OCI-LY7 (cell line): ENCODE data around the gene DGKZ. TPM values are rescaled to one million over a fixed set of nuclear protein-coding genes. Genes with fewer than 3 reads are reported as not detected.

Experiments used
- BruUV-seq: library from RNA; stranded (reverse); fragments of 400-500 nt; replicated peaks from 2 replicates; lab custom pipeline; 2021; lab: Mats Ljungman, UMichigan
- CTCF ChIA-PET: fragments of 300-600 bp; sonication (Branson Sonifier 250); formaldehyde crosslinking; loops from one replicate; lab custom pipeline; 2022; ENCODE audit warnings: antibody characterized with exemption; ENCODE audit not compliant: unreplicated experiment; lab: Charles Lee
- POLR2A ChIA-PET: fragments of 300-600 bp; sonication (Branson Sonifier 250); formaldehyde crosslinking; loops from one replicate; lab custom pipeline; 2022; ENCODE audit warnings: antibody characterized with exemption; lab: Charles Lee
- DNase-seq: peaks from one replicate; pipeline ENCODE4 v3.0.0-alpha.2; 2015; ENCODE audit warnings: low spot score
- H2AFZ ChIP-seq: fragments of 200-600 bp; sonication (generic), shearing (Covaris generic); 2 replicates; pipeline ENCODE4 v1.6.1; 2014; ENCODE audit warnings: mild to moderate bottlenecking, antibody characterized with exemption, low read length, moderate library complexity
- H3K27ac ChIP-seq: fragments of 200-600 bp; sonication (generic); 2 replicates; pipeline ENCODE4 v1.5.1; 2014; ENCODE audit warnings: mixed run types, low read depth, mild to moderate bottlenecking, moderate library complexity, low read length, inconsistent platforms; ENCODE audit not compliant: poor library complexity, severe bottlenecking
- H3K36me3 ChIP-seq: fragments of 200-600 bp; sonication (generic); 2 replicates; pipeline ENCODE4 v1.6.1; 2014; ENCODE audit warnings: mild to moderate bottlenecking, antibody characterized with exemption, low read length, moderate library complexity, mixed read lengths; ENCODE audit not compliant: insufficient read depth
- H3K4me1 ChIP-seq: fragments of 200-600 bp; sonication (generic); 2 replicates; pipeline ENCODE4 v1.5.1; 2014; ENCODE audit warnings: mild to moderate bottlenecking, low read length; ENCODE audit not compliant: insufficient read depth, poor library complexity, severe bottlenecking
- H3K4me2 ChIP-seq: fragments of 200-600 bp; sonication (generic); 2 replicates; pipeline ENCODE4 v1.6.1; 2014; ENCODE audit warnings: mild to moderate bottlenecking, low read length
- H3K4me3 ChIP-seq: fragments of 200-600 bp; sonication (generic); 2 replicates; pipeline ENCODE4 v1.5.1; 2014; ENCODE audit warnings: mild to moderate bottlenecking, low read depth, low read length; ENCODE audit not compliant: poor library complexity, severe bottlenecking
- H3K79me2 ChIP-seq: fragments of 200-600 bp; sonication (generic); 2 replicates; pipeline ENCODE4 v1.6.1; 2016; ENCODE audit warnings: low read depth, mild to moderate bottlenecking, low read length, moderate library complexity, mixed read lengths; ENCODE audit not compliant: insufficient read depth
- H3K9me2 ChIP-seq: fragments of 200-600 bp; sonication (generic); 2 replicates; pipeline ENCODE4 v1.6.1; 2016; ENCODE audit warnings: mild to moderate bottlenecking, low read length, mixed read lengths; ENCODE audit not compliant: insufficient read depth
- H3K9me3 ChIP-seq: fragments of 200-600 bp; sonication (generic); 2 replicates; pipeline ENCODE4 v1.6.1; 2014; ENCODE audit warnings: mild to moderate bottlenecking, mixed run types, low read length, mixed read lengths
- H4K20me1 ChIP-seq: fragments of 200-600 bp; sonication (generic); 2 replicates; pipeline ENCODE4 v1.6.1; 2014; ENCODE audit warnings: mild to moderate bottlenecking, antibody characterized with exemption, low read length, moderate library complexity, mixed read lengths; ENCODE audit not compliant: insufficient read depth
- CTCF ChIP-seq: fragments of 200-600 bp; sonication (generic); conservative IDR thresholded peaks from 2 replicates; pipeline ENCODE4 v1.5.1; 2014; ENCODE audit warnings: mild to moderate bottlenecking, antibody characterized with exemption, low read length, moderate library complexity, mixed read lengths
- EZH2phosphoT487 ChIP-seq: fragments of 200-600 bp; sonication (generic); IDR thresholded peaks from 2 replicates; pipeline ENCODE4 v1.6.1; 2018; ENCODE audit warnings: low read depth, borderline replicate concordance, mild to moderate bottlenecking, mixed run types, antibody characterized with exemption, low read length, moderate library complexity, mixed read lengths
- intact Hi-C: fragments of 100-400 bp; cut with micrococcal nuclease; formaldehyde crosslinking; loops from one replicate; pipeline ENCODE4 v1.10.0; 2022; ENCODE audit not compliant: unreplicated experiment
- total RNA-seq, 2 experiments: library from RNA; depleted of rRNA in 1 of 2; stranded (reverse); fragments of >200 nt in 1 of 2; shearing (Covaris generic) in 1 of 2; gene quantifications; 2 replicates each; pipeline ENCODE4 v1.2.3, GENCODE V29; 2014 to 2022

Gene DGKZ
- total RNA-seq, 2 experiments from 2014 or later: 134 to 141 TPM

- H3K4me3 ChIP-seq: peak overlapping the region; percentile 100
- peak; percentile 75 for DNase-seq
- POLR2A ChIA-PET: interaction anchor here (0.5 to 4.1 kb wide), 7 partner anchors 9 to 189 kb away, joined by 3 to 38 read pairs (median 4); no protein-coding TSS in a partner anchor
Measured at GRCh38 chr11:46348566-46349401, 1.5 kb downstream of the DGKZ start.

GRCh38 chr11:46350695-46351094 lies 3.4 kb downstream of the DGKZ start:
- Histone ChIP-seq H3K9me3 (no peaks in the 10 kb centered on the region), H3K27ac (no peak overlapping the region), H3K4me2 (0 out of 2 replicates have a peak overlapping the region, but pooled peaks have one; percentile 43), H4K20me1 (peaks cover 8% of the 10 kb centered on the region; the same call in 1 of the 2 replicates), H3K9me2 (no peaks in the 10 kb centered on the region), H3K36me3 (peaks cover 21% of the 10 kb centered on the region; the same call in 1 of the 2 replicates), H3K4me1 (peaks cover 48% of the 10 kb centered on the region), H3K4me3 (no peak overlapping the region), H3K79me2 (peaks cover 36% of the 10 kb centered on the region), H2AFZ (no peak overlapping the region)
- no TSS peak for BruUV-seq
- DNase-seq: no peak
- intact Hi-C loops: no loop called here
- POLR2A ChIA-PET: interaction anchor here (0.5 to 4.1 kb wide), 3 partner anchors 10 to 197 kb away, joined by 3 to 38 read pairs (median 3); no protein-coding TSS in a partner anchor
- CTCF ChIA-PET: interaction anchor here (0.6 to 1.5 kb wide), 3 partner anchors 10 to 420 kb away, joined by 3 to 4 read pairs (median 3); no protein-coding TSS in a partner anchor
- TF ChIP-seq CTCF (no peak), EZH2phosphoT487 (no peak)

More at GRCh38 chr11:46348566-46349401, 1.5 kb downstream of the DGKZ start:
- no peaks in the 10 kb centered on the region for H3K9me2 ChIP-seq
- no peak for TF ChIP-seq CTCF
- TF ChIP-seq EZH2phosphoT487: no peak
- intact Hi-C loops: loop anchor here (1.0 kb wide), 1 partner anchor 13 kb away; no protein-coding TSS in a partner anchor
- no peak overlapping the region for H2AFZ ChIP-seq
- peaks cover 15% of the 10 kb centered on the region; the same call in 1 of the 2 replicates for H3K36me3 ChIP-seq
- H4K20me1 ChIP-seq: peaks cover 8% of the 10 kb centered on the region; the same call in 1 of the 2 replicates
- peaks cover 36% of the 10 kb centered on the region for H3K79me2 ChIP-seq
- peaks cover 56% of the 10 kb centered on the region for H3K4me1 ChIP-seq
- no peaks in the 10 kb centered on the region for H3K9me3 ChIP-seq
- H3K4me2 ChIP-seq: peak overlapping the region; percentile 99
- H3K27ac ChIP-seq: peak overlapping the region; percentile 49
- CTCF ChIA-PET: interaction anchor here (0.6 to 1.5 kb wide), 4 partner anchors 13 to 804 kb away, joined by 3 to 5 read pairs (median 4); no protein-coding TSS in a partner anchor
- no TSS peak for BruUV-seq
